Omental fat pad (tissue), 4 donors: ENCODE data around the gene SEMA4F. TPM values are rescaled to one million over a fixed set of nuclear protein-coding genes. Genes with fewer than 3 reads are reported as not detected.

Source experiments
- ATAC-seq: fragments of 150-250 bp; one replicate; pipeline ENCODE4 v1.9.1; 2016; ENCODE audit warnings: mild to moderate bottlenecking, moderate library complexity; ENCODE audit not compliant: low FRiP score
- DNase-seq: peaks from one replicate; pipeline ENCODE4 v3.0.0-alpha.2; 2019; ENCODE audit warnings: low spot score
- CTCF ChIP-seq, 3 donors: fragments of 450-650 bp; IDR thresholded peaks; one replicate each; pipeline ENCODE4 v1.5.1; 2016 to 2017; ENCODE audit warnings: antibody characterized with exemption in 3 of 3, mild to moderate bottlenecking in 3 of 3, moderate library complexity in 2 of 3
- total RNA-seq, 4 donors: library from RNA; depleted of rRNA; stranded (reverse); fragments of >200 nt; gene quantifications; one replicate each; pipeline ENCODE4 v1.1.0, GENCODE V29; 2016

Gene SEMA4F
- total RNA-seq, 4 donors from 2014 or later = 3.5 to 7.3 (median 5.3) TPM

- no peak for TF ChIP-seq CTCF (IDR thresholded peaks at IDR 0.05)
- ATAC-seq (no peak), DNase-seq (no peak)
Measured at GRCh38 chr2:74730530-74730929, 76.5 kb downstream of the SEMA4F start.

Other genes with a start within 250 kb of the SEMA4F start
- gene C2orf81, start 232.6 kb upstream of the SEMA4F start, total RNA-seq = 1 to 10 TPM in 2 of 4 donors, under 1 TPM in 2; 0.48 to 1.4 (median 1.0) TPM
- 10 to 100 TPM in 1 of 4 donors, 1 to 10 TPM in 3; 3.0 to 10.5 (median 6.1) TPM for gene WDR54, start 232.5 kb upstream of the SEMA4F start, total RNA-seq
- gene RTKN, start 212.3 kb upstream of the SEMA4F start, total RNA-seq = 10 to 100 TPM in 3 of 4 donors, 1 to 10 TPM in 1; 9.1 to 32.2 (median 19.3) TPM
- gene INO80B, start 199.2 kb upstream of the SEMA4F start, total RNA-seq = 10 to 100 TPM in 3 of 4 donors, 1 to 10 TPM in 1; 4.6 to 26.5 (median 14.9) TPM
- gene WBP1, start 195.8 kb upstream of the SEMA4F start, total RNA-seq = 10 to 100 TPM; 34.9 to 64.5 (median 44.3) TPM
- gene MOGS, start 188.9 kb upstream of the SEMA4F start, total RNA-seq = 10 to 100 TPM; 31.8 to 43.0 (median 40.4) TPM
- gene MRPL53, start 181.6 kb upstream of the SEMA4F start, total RNA-seq = 10 to 100 TPM; 33.3 to 44.6 (median 36.9) TPM
- gene CCDC142, start 171.2 kb upstream of the SEMA4F start, total RNA-seq = 10 to 100 TPM in 3 of 4 donors, 1 to 10 TPM in 1; 7.4 to 31.6 (median 27.3) TPM
- gene TTC31, start 171.2 kb upstream of the SEMA4F start, total RNA-seq = 10 to 100 TPM; 16.8 to 25.7 (median 22.1) TPM
- 1 to 10 TPM in 3 of 4 donors, under 1 TPM in 1; 0.79 to 5.6 (median 1.3) TPM for gene LBX2, start 154.6 kb upstream of the SEMA4F start, total RNA-seq
- 10 to 100 TPM; 11.6 to 20.2 (median 16.8) TPM for gene PCGF1, start 146.6 kb upstream of the SEMA4F start, total RNA-seq
- not detected for gene TLX2, start 139.8 kb upstream of the SEMA4F start, total RNA-seq
- not detected for gene DQX1, start 128.0 kb upstream of the SEMA4F start, total RNA-seq
- gene AUP1, start 124.5 kb upstream of the SEMA4F start, total RNA-seq = 100 to 1,000 TPM; 120 to 157 (median 146) TPM
- 10 to 100 TPM; 30.7 to 45.6 (median 36.8) TPM for gene HTRA2, start 124.3 kb upstream of the SEMA4F start, total RNA-seq
- gene LOXL3, start 100.3 kb upstream of the SEMA4F start, total RNA-seq = 10 to 100 TPM in 2 of 4 donors, 1 to 10 TPM in 2; 7.5 to 12.4 (median 9.1) TPM
- 10 to 100 TPM; 16.0 to 39.4 (median 30.5) TPM for gene DOK1, start 99.5 kb upstream of the SEMA4F start, total RNA-seq
- 1 to 10 TPM in 1 of 4 donors, under 1 TPM in 3; 0.56 to 1.8 (median 0.91) TPM for gene M1AP, start 5.9 kb upstream of the SEMA4F start, total RNA-seq
- gene HK2, start 179.9 kb downstream of the SEMA4F start, total RNA-seq = 10 to 100 TPM; 31.3 to 79.9 (median 43.8) TPM